ENCODE data around the gene PRLR. TPM values are rescaled to one million over a fixed set of nuclear protein-coding genes. Genes with fewer than 3 reads are reported as not detected.
A peak's percentile ranks its signal among the peaks of the same experiment; 100 is the strongest.

Gene PRLR
- total RNA-seq, 2 experiments from 2014 or later = not detected

DNA sequence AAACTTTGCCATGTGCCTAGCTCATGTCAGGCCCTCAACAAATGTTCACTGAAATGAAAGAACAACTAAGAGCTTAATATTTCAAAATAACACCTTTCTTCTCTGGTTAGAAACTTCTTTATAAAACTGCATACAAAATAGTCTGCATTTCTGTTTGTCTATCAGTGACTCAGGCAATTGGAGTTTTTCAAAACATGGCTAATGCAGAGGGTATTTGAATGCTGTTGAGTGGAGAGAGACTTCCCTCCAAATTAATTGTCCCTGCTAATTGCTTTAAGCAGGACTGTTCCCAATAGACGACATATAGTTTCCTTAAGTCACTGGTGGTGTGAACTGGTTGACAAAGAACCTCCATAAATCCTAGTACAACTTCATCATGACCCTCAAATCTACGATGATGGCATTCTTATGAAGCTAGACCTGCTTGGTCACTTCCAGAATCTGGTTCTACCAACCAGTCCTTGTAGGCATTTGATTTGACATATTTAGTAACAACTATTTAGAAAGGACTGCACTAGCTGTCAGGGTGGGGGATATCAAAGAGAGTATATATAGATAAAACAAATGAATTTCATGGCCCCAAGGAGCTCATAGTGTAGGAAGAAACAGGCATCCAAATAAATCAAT, 84.5 kb downstream of the PRLR start:
- POLR2A ChIA-PET = no interaction called here
- H3K4me1 Mint-ChIP-seq (ENCODE audit: low read depth) = no peaks in the 10 kb centered on the region
- no peaks in the 10 kb centered on the region for H3K36me3 Mint-ChIP-seq
- CTCF ChIA-PET = no interaction called here
- H3K27ac Mint-ChIP-seq = no peak overlapping the region
- H3K4me3 Mint-ChIP-seq = no peak overlapping the region
- DNase-seq = no peak
- H3K9me3 Mint-ChIP-seq = no peaks in the 10 kb centered on the region
- peaks cover 7% of the 10 kb centered on the region for H3K27me3 Mint-ChIP-seq
- intact Hi-C loops (cut with micrococcal nuclease) = no loop called here

DNA sequence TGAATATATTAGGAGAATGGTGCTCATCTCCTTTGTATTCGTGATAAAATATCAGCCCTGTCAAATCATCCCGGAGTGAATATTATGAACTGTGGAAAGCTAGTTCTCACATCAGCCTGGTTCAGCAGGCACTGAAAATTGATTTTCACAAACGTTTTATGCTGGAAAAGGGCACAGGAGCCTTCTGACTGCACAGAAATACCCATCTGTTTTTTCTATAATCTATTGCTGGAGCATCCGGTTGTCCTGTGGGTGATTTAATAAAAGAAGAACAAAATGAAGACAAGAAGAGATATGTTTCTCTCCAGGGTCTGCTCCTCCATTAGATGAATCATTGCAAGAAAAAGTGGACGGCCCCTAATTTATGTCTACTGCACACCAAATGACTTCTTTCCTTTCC, 85.3 kb downstream of the PRLR start:
- Mint-ChIP-seq H3K27ac (no peak overlapping the region), H3K27me3 (peaks cover 7% of the 10 kb centered on the region), H3K4me1 (ENCODE audit: low read depth) (no peaks in the 10 kb centered on the region), H3K9me3 (no peaks in the 10 kb centered on the region), H3K4me3 (no peak overlapping the region), H3K36me3 (no peaks in the 10 kb centered on the region)
- ChIA-PET POLR2A (no interaction called here), CTCF (no interaction called here)
- intact Hi-C loops (cut with micrococcal nuclease) = no loop called here
- DNase-seq = no peak

DNA sequence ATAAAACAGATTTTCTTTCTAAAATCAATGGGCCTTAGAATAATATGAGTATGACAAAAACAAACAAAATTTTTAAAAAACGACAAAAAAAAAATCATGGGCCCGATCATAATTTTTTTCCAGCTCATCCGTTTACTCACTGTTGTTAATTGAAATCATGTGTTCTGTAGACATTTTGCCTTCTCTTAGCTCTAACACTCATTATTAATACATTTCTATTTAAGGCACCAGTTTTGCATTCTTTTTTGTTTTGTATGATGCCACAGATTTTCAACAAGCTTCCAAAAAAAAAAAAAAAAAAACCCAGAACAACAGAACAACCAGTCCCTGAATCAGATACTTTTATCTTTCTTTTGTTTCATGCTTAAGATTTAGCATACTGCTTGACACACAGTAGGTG, 86.4 kb downstream of the PRLR start:
- Mint-ChIP-seq H3K9me3 (no peaks in the 10 kb centered on the region), H3K36me3 (no peaks in the 10 kb centered on the region), H3K27ac (no peak overlapping the region), H3K4me3 (no peak overlapping the region), H3K27me3 (peaks cover 7% of the 10 kb centered on the region), H3K4me1 (ENCODE audit: low read depth) (no peaks in the 10 kb centered on the region)
- no peak for DNase-seq
- POLR2A ChIA-PET = no interaction called here
- intact Hi-C loops (cut with micrococcal nuclease) = no loop called here
- CTCF ChIA-PET = no interaction called here

DNA sequence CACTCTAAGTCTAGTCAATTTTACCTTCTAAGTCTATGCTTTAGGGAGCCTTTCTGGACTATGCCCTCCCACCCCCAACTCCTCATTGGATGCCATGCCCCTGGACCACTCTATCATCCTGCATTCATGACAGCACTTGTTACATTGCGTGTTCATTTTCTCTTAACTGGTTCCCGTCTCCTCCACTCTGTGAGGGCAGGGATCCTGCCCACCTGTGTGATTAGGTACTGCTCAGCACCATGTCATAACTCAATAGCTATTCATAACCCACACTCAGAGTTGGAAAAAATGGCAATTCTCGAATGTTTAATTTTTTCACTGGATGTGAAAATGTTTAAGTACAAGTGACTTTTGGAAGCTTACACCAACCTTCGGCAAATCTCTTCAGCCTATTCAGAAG, 88.5 kb downstream of the PRLR start:
- DNase-seq = no peak
- intact Hi-C loops (cut with micrococcal nuclease) = no loop called here
- ChIA-PET POLR2A (no interaction called here), CTCF (no interaction called here)
- no peak overlapping the region for H3K27ac Mint-ChIP-seq
- H3K4me3 Mint-ChIP-seq = no peak overlapping the region
- H3K4me1 Mint-ChIP-seq (ENCODE audit: low read depth) = no peaks in the 10 kb centered on the region
- no peaks in the 10 kb centered on the region for H3K36me3 Mint-ChIP-seq
- H3K9me3 Mint-ChIP-seq = no peaks in the 10 kb centered on the region
- peaks cover 6% of the 10 kb centered on the region for H3K27me3 Mint-ChIP-seq

DNA sequence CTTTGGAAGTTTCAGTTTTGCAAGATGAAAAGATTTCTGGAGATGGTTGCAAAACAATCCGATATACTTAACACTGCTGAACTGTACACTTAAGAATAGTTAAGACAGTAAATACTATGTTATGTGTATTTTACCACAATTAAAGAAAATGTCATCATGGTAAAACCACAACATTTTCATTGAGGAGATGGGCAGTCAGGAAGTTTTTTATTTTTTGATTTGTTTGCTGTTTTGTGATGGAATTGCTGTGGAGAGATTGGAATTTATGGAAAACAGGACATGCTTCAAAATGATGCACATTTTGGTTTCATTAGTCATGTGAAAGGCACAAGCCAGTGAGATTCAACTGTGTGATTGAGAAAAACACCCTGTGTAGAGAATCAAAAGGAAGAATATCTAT, 92.1 kb downstream of the PRLR start:
- H3K27ac Mint-ChIP-seq = no peak overlapping the region
- no peak overlapping the region for H3K4me3 Mint-ChIP-seq
- H3K4me1 Mint-ChIP-seq (ENCODE audit: low read depth) = peaks cover 9% of the 10 kb centered on the region
- H3K36me3 Mint-ChIP-seq = no peaks in the 10 kb centered on the region
- intact Hi-C loops (cut with micrococcal nuclease) = no loop called here
- H3K27me3 Mint-ChIP-seq = peaks cover 20% of the 10 kb centered on the region
- CTCF ChIA-PET = no interaction called here
- POLR2A ChIA-PET = no interaction called here
- no peak for DNase-seq
- H3K9me3 Mint-ChIP-seq = no peaks in the 10 kb centered on the region

DNA sequence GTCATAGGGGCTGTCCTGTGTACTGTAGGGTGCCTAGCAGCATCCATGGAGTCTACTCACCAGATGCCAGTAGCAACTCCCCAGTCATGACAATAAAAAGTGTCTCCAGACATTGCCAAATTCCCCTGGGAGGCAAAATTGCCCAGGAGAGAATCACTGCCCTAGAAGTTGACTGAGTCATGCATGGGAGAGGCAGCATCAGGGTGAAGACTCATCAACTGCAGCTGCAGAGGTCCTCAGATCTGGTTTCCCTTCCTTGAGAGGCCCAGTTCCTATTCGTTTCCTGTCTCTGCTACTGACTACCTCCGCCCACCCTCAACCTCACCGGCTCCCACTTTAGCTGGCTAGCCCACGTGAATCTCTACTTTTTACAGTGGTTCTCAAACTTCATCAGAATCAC, 93.9 kb downstream of the PRLR start:
- DNase-seq = peak; percentile 34
- POLR2A ChIA-PET = no interaction called here
- H3K27ac Mint-ChIP-seq = no peak overlapping the region
- H3K36me3 Mint-ChIP-seq = no peaks in the 10 kb centered on the region
- CTCF ChIA-PET = no interaction called here
- H3K4me1 Mint-ChIP-seq (ENCODE audit: low read depth) = peaks cover 9% of the 10 kb centered on the region
- H3K4me3 Mint-ChIP-seq = no peak overlapping the region
- peaks cover 27% of the 10 kb centered on the region for H3K27me3 Mint-ChIP-seq
- intact Hi-C loops (cut with micrococcal nuclease) = no loop called here
- H3K9me3 Mint-ChIP-seq = no peaks in the 10 kb centered on the region

DNA sequence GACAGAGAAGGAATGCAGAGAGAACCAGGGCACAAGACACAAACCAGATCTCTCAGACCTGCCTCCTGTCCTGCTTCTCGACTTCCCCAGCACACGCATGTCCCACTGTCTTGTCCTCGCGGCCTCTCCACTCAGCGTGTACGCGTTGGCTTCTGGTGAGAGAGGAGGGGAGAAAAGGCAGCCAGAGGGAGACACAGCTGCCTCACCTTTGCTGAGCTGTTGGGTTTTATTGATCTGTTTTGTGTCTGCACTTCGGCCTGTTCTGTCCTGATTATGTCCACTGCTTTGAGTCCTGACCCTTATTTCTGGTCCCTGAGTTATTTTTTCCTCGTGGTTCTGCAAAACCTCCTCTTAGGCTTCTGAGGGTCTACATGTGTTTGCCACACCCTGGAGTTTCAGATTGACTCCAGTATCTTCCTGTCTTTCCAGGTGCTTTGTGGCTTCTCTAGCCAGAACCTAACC, 95.0 kb downstream of the PRLR start:
- CTCF ChIA-PET = no interaction called here
- peaks cover 35% of the 10 kb centered on the region for H3K27me3 Mint-ChIP-seq

DNA sequence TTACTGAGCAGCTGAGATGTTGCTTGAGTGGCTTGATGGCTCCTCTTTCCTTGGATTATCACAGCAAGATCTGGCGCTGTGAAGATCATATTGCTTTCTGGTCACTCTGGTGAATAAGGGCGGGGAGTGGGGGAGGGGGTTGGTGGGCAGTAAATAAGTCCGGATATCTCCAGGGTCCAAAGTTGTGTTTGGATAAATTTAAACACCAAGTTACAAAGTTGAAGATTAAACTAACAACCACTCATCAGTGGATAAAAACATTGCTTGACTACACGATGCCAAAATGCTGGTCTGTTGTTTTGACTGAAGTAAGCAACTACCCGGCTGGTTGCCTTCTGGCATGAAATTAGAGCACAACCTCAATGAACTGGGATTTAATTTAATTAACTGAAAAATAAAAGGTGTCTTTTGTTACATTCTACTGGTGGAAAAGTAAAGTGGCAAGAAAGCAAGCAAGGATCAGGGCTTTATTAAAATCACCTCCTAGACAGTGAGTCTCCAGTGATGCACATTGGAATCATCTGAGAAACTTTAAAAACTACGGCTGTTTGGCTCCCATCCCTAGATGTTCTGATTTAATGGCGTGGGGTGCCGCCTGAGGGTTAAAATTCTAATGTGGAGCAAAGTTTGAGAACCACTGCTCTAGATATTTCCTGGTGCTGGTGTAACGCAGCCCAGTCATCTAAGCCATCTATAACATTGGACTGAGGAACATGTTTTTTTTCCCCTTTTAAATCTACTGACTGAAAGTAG, 95.8 kb downstream of the PRLR start:
- ChIA-PET CTCF (no interaction called here), POLR2A (no interaction called here)
- peaks cover 22% of the 10 kb centered on the region for H3K4me1 Mint-ChIP-seq (ENCODE audit: low read depth)
- no peaks in the 10 kb centered on the region for H3K9me3 Mint-ChIP-seq
- H3K4me3 Mint-ChIP-seq = no peak overlapping the region
- intact Hi-C loops (cut with micrococcal nuclease) = loop anchor here (5.0 kb wide), 2 partner anchors 117 to 217 kb away; partner anchors contain the start of genes BRIX1 and RAD1
- no peaks in the 10 kb centered on the region for H3K36me3 Mint-ChIP-seq
- DNase-seq = no peak
- H3K27me3 Mint-ChIP-seq = peaks cover 39% of the 10 kb centered on the region
- no peak overlapping the region for H3K27ac Mint-ChIP-seq

More for the DNA sequence above, 95.0 kb downstream of the PRLR start:
- H3K4me1 Mint-ChIP-seq (ENCODE audit: low read depth) = peaks cover 14% of the 10 kb centered on the region
- no peaks in the 10 kb centered on the region for H3K36me3 Mint-ChIP-seq
- intact Hi-C loops (cut with micrococcal nuclease) = no loop called here
- no peaks in the 10 kb centered on the region for H3K9me3 Mint-ChIP-seq
- POLR2A ChIA-PET = no interaction called here
- no peak overlapping the region for H3K4me3 Mint-ChIP-seq
- H3K27ac Mint-ChIP-seq = no peak overlapping the region
- DNase-seq = no peak

DNA sequence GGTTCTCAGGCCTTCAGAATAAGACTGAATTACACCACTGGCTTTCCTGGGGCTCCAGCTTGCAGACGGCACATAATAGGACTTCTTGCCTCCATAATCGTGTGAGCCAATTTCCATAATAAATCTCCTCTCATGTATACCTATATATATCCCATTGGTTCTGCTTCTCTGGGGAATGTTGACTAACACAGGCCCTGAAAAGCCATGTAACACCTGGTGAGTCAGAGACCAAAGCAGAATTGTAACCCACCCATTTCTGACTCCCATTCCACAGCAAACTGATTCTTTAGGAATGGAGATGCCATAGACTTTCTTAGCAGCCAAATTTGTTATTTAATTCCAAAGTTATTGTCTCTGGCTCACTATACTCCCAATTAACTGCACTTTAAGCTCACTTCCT, 97.1 kb downstream of the PRLR start:
- intact Hi-C loops (cut with micrococcal nuclease) = loop anchor here (5.0 kb wide), 2 partner anchors 116 to 216 kb away; partner anchors contain the start of genes BRIX1 and RAD1
- H3K4me3 Mint-ChIP-seq = no peak overlapping the region
- peaks cover 30% of the 10 kb centered on the region for H3K4me1 Mint-ChIP-seq (ENCODE audit: low read depth)
- ChIA-PET POLR2A (no interaction called here), CTCF (no interaction called here)
- H3K9me3 Mint-ChIP-seq = no peaks in the 10 kb centered on the region
- H3K36me3 Mint-ChIP-seq = no peaks in the 10 kb centered on the region
- H3K27me3 Mint-ChIP-seq = peaks cover 45% of the 10 kb centered on the region
- no peak for DNase-seq
- no peak overlapping the region for H3K27ac Mint-ChIP-seq

DNA sequence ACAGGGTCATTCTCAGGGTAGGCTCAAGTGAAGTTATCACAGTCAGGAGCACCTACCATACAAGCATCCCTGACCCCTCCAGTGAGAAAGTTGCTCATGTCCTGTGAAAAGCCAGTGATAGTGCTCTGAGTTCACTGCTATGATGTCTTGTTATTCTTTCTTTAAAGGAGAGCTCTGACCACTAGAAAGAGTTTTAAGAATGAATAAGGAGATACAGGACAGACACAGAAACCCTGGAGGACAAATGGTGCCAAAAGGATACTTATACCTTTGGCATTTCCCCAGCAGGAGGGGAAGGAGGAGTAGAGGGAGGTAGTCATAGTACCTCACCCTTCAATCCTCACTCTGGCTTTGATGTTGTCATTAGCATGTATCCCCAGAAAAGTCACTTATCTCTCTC, 98.6 kb downstream of the PRLR start:
- peaks cover 30% of the 10 kb centered on the region for H3K4me1 Mint-ChIP-seq (ENCODE audit: low read depth)
- no peaks in the 10 kb centered on the region for H3K9me3 Mint-ChIP-seq

DNA sequence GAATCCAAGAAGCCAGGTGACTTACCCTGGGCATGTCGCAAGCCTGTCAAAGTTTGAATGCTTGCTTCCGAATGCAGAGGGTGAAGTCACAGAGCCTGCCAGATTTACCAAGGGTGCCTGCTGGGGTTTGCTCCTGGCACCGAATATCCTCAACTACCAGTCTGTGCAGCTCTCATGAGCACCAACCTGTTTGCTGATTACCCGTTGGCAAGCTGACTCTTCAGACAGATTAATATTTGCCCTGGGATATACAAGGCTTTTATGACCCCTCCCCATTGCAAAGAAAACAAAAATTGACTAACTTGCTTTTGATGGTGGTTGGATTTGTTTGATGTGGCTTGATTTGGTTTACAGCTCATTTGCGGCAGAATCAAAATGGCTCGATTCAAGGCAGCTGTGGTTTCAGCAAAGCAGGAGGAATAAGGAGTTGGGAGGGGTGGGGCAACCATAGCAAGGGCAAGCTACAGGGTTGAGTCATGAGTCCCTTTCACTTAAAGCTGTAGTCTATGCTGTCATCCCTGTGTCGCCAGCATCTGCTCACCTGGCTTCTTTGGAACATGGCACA, 100.3 kb downstream of the PRLR start:
- no peak overlapping the region for H3K27ac Mint-ChIP-seq
- H3K27me3 Mint-ChIP-seq = peaks cover 52% of the 10 kb centered on the region
- peak; percentile 77 for DNase-seq
- CTCF ChIA-PET = interaction anchor here (0.9 to 1.5 kb wide), 2 partner anchors 521 to 647 kb away, joined by 3 to 5 read pairs; no protein-coding TSS in a partner anchor
- no peaks in the 10 kb centered on the region for H3K9me3 Mint-ChIP-seq
- intact Hi-C loops (cut with micrococcal nuclease) = loop anchor here (1.0 to 5.0 kb wide), 4 partner anchors 72 to 291 kb away; partner anchors contain the start of genes BRIX1, RAD1 and TTC23L
- no peak overlapping the region for H3K4me3 Mint-ChIP-seq
- no peaks in the 10 kb centered on the region for H3K36me3 Mint-ChIP-seq
- H3K4me1 Mint-ChIP-seq (ENCODE audit: low read depth) = peaks cover 21% of the 10 kb centered on the region
- POLR2A ChIA-PET = interaction anchor here (0.6 to 1.1 kb wide), 3 partner anchors 64 to 774 kb away, joined by 3 to 4 read pairs (median 3); no protein-coding TSS in a partner anchor

More for the DNA sequence above, 98.6 kb downstream of the PRLR start:
- intact Hi-C loops (cut with micrococcal nuclease) = loop anchor here (2.0 to 5.0 kb wide), 3 partner anchors 114 to 293 kb away; partner anchors contain the start of genes BRIX1, RAD1 and TTC23L
- no peaks in the 10 kb centered on the region for H3K36me3 Mint-ChIP-seq
- H3K4me3 Mint-ChIP-seq = no peak overlapping the region
- H3K27me3 Mint-ChIP-seq = peaks cover 57% of the 10 kb centered on the region
- no peak for DNase-seq
- H3K27ac Mint-ChIP-seq = no peak overlapping the region
- ChIA-PET POLR2A (no interaction called here), CTCF (no interaction called here)

DNA sequence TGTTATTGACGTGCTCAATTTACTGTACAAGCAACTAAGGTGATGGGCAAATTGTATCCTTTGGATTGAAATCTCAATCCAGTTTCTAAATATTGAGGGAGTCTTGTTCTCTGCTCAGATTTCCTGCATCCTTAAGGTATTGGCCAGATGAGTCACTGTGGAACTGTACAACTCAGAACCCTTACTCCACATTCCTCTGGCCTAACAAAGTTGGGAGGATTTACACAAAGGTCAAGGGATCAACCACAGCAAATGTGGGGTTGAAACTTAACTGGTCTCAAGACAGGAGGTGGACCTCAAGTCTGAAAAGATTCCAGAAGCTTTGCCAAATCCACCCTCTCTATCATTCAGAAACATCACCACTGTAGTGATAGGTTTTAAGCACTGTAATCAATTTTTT, 101.0 kb downstream of the PRLR start:
- Mint-ChIP-seq H3K27me3 (peaks cover 51% of the 10 kb centered on the region), H3K9me3 (no peaks in the 10 kb centered on the region)
- POLR2A ChIA-PET = interaction anchor here (0.8 to 1.1 kb wide), 2 partner anchors 190 to 775 kb away, joined by 3 to 5 read pairs; no protein-coding TSS in a partner anchor

More for the DNA sequence above, 101.0 kb downstream of the PRLR start:
- CTCF ChIA-PET = no interaction called here
- H3K4me3 Mint-ChIP-seq = no peak overlapping the region
- H3K36me3 Mint-ChIP-seq = no peaks in the 10 kb centered on the region
- H3K4me1 Mint-ChIP-seq (ENCODE audit: low read depth) = peaks cover 21% of the 10 kb centered on the region
- no peak for DNase-seq
- no peak overlapping the region for H3K27ac Mint-ChIP-seq
- intact Hi-C loops (cut with micrococcal nuclease) = no loop called here
